Gastroesophageal sphincter (tissue), 4 donors: ENCODE results near the gene TMBIM4. TPM values are rescaled to one million over a fixed set of nuclear protein-coding genes. Genes with fewer than 3 reads are reported as not detected.
A peak's percentile ranks its signal among the peaks of the same experiment; 100 is the strongest.
"Not testable (repeated sequence)": the region's sequence is repeated elsewhere in the genome, so short reads cannot be mapped to it uniquely, and the experiment has no call there.

Source experiments
- ATAC-seq: fragments of 150-250 bp; one replicate; pipeline ENCODE4 v1.9.1; 2016; ENCODE audit warnings: mild to moderate bottlenecking, moderate library complexity
- H3K27ac ChIP-seq, 4 donors: fragments of 200-600 bp; sonication (generic) in 3 of 4; 1 replicate in 3 of 4; 2 replicates in 1 of 4; pipeline ENCODE4 v1.5.1; 2016 to 2019
- H3K27me3 ChIP-seq: fragments of 200-600 bp; sonication (generic); one replicate; pipeline ENCODE4 v1.5.1; 2019
- H3K36me3 ChIP-seq, 2 donors: fragments of 200-600 bp; sonication (generic); one replicate each; pipeline ENCODE4 v1.5.1; 2019; ENCODE audit warnings: control low read depth in 1 of 2
- H3K4me1 ChIP-seq, 3 donors: fragments of 200-600 bp; sonication (generic); 1 replicate in 2 of 3; 2 replicates in 1 of 3; pipeline ENCODE4 v1.5.1; 2016 to 2019; ENCODE audit warnings: control low read depth in 2 of 3
- H3K4me3 ChIP-seq, 2 donors: fragments of 200-600 bp; sonication (generic); one replicate each; pipeline ENCODE4 v1.5.1; 2019; ENCODE audit warnings: mild to moderate bottlenecking in 1 of 2, moderate library complexity in 1 of 2
- H3K9me3 ChIP-seq, 3 donors: fragments of 200-600 bp; sonication (generic); one replicate each; pipeline ENCODE4 v1.5.1; 2017 to 2019; ENCODE audit warnings: control low read depth in 2 of 3
- EP300 ChIP-seq: sonication (generic); formaldehyde crosslinking; IDR thresholded peaks from one replicate; pipeline ENCODE4 v1.6.1; 2017; ENCODE audit warnings: antibody characterized with exemption, mild to moderate bottlenecking
- POLR2A ChIP-seq, 2 donors: fragments of 450-650 bp; IDR thresholded peaks; one replicate each; pipeline ENCODE4 v1.6.1; 2017; ENCODE audit warnings: antibody characterized with exemption in 2 of 2, mild to moderate bottlenecking in 2 of 2, moderate library complexity in 1 of 2
- POLR2AphosphoS5 ChIP-seq: sonication (generic); formaldehyde crosslinking; IDR thresholded peaks from one replicate; pipeline ENCODE4 v1.6.1; 2017; ENCODE audit warnings: antibody characterized with exemption
- WGBS, 2 donors: methylation state at CpG; one replicate each; pipeline ENCODE4 v1.1.5; 2018; ENCODE audit warnings: low coverage in 1 of 2; 5-methylcytosine and 5-hydroxymethylcytosine counted together
- total RNA-seq, 4 donors: library from RNA; depleted of rRNA; stranded (reverse); fragments of >200 nt; gene quantifications; one replicate each; pipeline ENCODE4 v1.1.0, GENCODE V29; 2016
- TF ChIP-seq, protein P1 (sequence below), 4 experiments: fragments of 200-600 bp in 2 of 4; fragments of 450-650 bp in 2 of 4; sonication (generic) in 1 of 4; IDR thresholded peaks; one replicate each; pipeline ENCODE4 v1.5.1; 2017 to 2019; ENCODE audit warnings: antibody characterized with exemption in 4 of 4, mild to moderate bottlenecking in 2 of 4, moderate library complexity in 2 of 4

Gene TMBIM4, protein sequence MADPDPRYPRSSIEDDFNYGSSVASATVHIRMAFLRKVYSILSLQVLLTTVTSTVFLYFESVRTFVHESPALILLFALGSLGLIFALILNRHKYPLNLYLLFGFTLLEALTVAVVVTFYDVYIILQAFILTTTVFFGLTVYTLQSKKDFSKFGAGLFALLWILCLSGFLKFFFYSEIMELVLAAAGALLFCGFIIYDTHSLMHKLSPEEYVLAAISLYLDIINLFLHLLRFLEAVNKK
- 100 to 1,000 TPM; 150 to 162 (median 156) TPM for total RNA-seq

DNA sequence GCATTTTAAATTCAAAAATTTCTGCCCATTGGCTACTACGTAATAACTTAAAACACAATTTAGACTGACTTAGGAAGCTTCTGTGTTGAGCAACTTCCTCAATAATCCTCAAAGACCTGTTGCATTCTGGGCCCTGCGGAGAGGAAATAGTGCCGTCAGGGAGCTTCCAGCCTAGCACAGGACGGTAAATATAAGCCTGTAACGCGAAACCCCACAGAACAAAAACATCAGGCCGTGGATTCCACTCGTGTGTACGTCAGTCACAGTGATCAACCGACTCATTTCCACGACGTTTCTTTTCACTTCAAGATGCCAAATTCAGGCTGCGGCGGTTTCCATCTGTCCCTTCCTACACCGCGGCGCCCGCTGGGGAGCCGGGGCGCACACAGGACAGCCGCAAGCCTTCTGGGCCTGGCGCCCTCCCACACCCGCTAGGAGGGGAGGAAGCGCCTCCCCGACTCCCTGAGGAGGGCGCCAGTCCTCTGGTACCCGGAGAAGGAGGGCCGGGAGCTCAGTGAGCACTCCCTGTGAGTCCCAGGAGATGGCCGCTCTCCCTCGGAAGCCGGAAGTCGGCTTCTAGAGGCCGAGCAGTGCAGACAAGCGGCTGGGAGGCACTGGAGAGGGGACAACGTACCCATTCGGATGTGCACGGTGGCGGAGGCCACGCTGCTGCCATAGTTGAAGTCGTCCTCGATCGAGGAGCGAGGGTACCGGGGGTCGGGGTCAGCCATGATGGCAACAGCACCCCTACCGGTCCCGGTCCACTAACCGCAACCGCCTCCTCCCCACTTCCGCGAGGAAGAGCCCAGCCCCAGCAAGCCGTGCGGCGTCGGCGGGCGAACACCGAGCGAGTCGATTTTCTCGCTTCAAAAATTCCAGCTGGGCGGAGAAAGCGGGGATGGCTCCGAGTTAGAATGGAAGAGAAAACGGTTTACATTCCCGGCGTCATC, at the start of gene TMBIM4:
Gene TMBIM4 (minus strand): TSS at position 776 of the 950 bp plus-strand sequence. CDS start 45 bp downstream, at position 731.
- Histone ChIP-seq H3K9me3 (no peaks in the 10 kb centered on the region), H3K4me3 (peak within 1 kb of the TSS; percentile 55 to 65), H3K27me3 (no peaks in the 10 kb centered on the region), H3K4me1 (peaks cover 0 to 31% (median 7%) of the 10 kb centered on the region in 3 donors), H3K27ac (peak within 1 kb of the TSS; percentile 90 to 100 (median 98)), H3K36me3 (no peaks in the 10 kb centered on the region)
- peak; percentile 96 for ATAC-seq
- 0 to 1% methylated on average over 21 to 32 of the region's 67 CpGs for WGBS, 2 donors
- TF ChIP-seq EP300 (no peak), POLR2A (IDR thresholded peaks at IDR 0.05) (peak; percentile 62 to 73), POLR2AphosphoS5 (peak; percentile 83)
- TF ChIP-seq, protein P1, sequence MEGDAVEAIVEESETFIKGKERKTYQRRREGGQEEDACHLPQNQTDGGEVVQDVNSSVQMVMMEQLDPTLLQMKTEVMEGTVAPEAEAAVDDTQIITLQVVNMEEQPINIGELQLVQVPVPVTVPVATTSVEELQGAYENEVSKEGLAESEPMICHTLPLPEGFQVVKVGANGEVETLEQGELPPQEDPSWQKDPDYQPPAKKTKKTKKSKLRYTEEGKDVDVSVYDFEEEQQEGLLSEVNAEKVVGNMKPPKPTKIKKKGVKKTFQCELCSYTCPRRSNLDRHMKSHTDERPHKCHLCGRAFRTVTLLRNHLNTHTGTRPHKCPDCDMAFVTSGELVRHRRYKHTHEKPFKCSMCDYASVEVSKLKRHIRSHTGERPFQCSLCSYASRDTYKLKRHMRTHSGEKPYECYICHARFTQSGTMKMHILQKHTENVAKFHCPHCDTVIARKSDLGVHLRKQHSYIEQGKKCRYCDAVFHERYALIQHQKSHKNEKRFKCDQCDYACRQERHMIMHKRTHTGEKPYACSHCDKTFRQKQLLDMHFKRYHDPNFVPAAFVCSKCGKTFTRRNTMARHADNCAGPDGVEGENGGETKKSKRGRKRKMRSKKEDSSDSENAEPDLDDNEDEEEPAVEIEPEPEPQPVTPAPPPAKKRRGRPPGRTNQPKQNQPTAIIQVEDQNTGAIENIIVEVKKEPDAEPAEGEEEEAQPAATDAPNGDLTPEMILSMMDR (IDR thresholded peaks at IDR 0.05) = peak; percentile 48 to 76 (median 64)

DNA sequence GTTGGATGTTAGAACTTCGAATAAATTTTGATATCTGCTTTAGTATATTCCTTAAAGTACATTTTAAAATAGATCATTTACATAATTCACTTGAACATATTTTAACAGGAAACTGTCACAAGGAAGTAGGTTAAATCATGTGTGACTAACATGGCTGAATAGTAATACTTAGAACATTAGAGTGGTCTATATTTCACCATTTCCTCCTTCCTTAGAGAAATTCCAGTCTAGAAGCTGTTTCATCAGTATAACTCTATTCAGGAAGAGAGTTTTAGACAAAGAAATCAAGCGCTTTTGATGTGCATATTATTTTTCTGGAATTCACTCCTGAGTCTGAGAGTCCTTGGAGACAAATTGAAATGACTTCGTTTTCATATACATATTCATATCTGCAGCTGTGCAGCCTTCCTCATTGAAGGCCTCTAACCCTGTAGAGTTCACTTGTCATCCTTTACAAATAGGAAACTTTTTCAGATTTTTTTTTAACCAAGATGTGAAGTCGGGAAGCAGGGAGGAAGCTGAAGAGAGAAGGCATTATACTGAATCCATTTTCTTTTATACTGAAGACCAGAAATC, 47.6 kb upstream of the TMBIM4 start:
- H3K27ac ChIP-seq = no peak overlapping the region
- H3K4me1 ChIP-seq = no peaks in the 10 kb centered on the region
- WGBS, 2 donors = 55 to 73% methylated on average over 4 of the region's 4 CpGs
- ATAC-seq = no peak
- no peaks in the 10 kb centered on the region for H3K27me3 ChIP-seq
- peaks cover 0 to 6% (median 0%) of the 10 kb centered on the region in 3 donors for H3K9me3 ChIP-seq
- H3K4me3 ChIP-seq = no peak overlapping the region
- TF ChIP-seq, protein P1 (IDR thresholded peaks at IDR 0.05) = no peak
- TF ChIP-seq POLR2AphosphoS5 (no peak), POLR2A (IDR thresholded peaks at IDR 0.05) (no peak), EP300 (no peak)
- H3K36me3 ChIP-seq = peaks cover 0 to 15% of the 10 kb centered on the region in 2 donors

DNA sequence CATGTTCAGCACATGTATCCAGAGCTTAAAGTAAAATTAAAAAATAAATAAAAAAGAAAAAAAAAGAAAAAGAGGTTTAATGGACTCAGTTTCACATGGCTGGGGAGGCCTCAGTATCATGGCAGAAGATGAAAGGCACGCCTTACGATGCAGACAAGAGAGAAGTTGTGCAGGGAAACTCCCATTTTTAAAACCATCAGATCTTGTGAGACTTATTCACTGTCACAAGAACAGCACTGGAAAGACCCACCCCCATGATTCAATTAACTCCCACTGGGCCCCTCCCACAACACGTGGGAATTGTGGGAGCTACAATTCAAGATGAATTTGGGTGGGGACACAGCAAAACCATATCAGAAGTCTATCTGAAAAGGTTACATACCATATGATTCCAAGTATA, 43.2 kb upstream of the TMBIM4 start:
- 50 to 69% methylated on average over 1 to 3 of the region's 3 CpGs for WGBS, 2 donors
- H3K27ac ChIP-seq, H3K9me3 ChIP-seq, H3K27me3 ChIP-seq, H3K4me3 ChIP-seq, H3K4me1 ChIP-seq, ATAC-seq: not testable (repeated sequence)
- H3K36me3 ChIP-seq = peaks cover 0 to 17% of the 10 kb centered on the region in 2 donors

DNA sequence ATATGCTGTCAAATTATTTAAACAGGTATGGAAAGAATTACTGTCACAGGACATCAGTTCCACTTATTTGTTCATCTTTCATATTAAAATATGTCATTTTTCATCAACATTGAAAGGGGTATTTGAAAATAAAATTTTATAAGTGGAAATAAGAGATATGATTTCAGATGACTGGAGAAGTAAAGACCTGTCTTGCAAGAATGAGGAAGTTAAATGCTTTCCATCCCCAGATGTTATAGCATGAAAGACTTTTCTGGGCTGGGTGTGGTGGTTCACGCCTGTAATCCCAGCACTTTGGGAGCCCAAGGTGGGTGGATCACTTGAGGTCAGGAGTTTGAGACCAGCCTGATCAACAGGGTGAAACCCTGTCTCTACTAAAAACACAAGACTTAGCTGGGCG, 41.8 kb upstream of the TMBIM4 start:
- WGBS, 2 donors = 88% methylated on average over 2 of the region's 2 CpGs; no CpG with 5 or more reads in 1 of the 2 donors
- H3K36me3 ChIP-seq = peaks cover 0 to 17% of the 10 kb centered on the region in 2 donors
- not testable (repeated sequence) for H3K27ac ChIP-seq

DNA sequence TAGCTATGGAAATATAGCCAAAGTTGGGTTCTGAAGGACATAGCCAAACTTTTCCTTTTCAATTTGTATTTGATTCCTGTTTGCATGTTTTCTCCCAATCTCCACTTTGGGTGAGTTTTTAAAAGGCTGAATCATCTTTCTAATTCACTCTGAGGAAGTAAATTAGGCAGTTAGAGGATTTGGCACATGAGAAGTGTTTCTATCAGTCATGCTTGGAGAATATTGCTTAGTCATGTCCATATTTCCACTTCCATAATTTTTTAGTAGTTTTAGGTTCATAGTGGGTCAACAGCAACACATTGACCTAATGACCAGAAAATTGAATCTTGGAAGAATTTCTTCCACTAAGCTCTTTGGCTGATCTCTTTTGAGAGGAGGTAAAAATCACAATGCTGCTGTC, 41.0 kb upstream of the TMBIM4 start:
- no peak for ATAC-seq
- Histone ChIP-seq H3K9me3 (no peaks in the 10 kb centered on the region), H3K36me3 (peaks cover 0 to 17% of the 10 kb centered on the region in 2 donors), H3K4me3 (no peak overlapping the region), H3K27ac (no peak overlapping the region), H3K27me3 (no peaks in the 10 kb centered on the region), H3K4me1 (no peaks in the 10 kb centered on the region)
- TF ChIP-seq, protein P1 (IDR thresholded peaks at IDR 0.05) = no peak
- no peak for TF ChIP-seq EP300
- TF ChIP-seq POLR2A (IDR thresholded peaks at IDR 0.05) = no peak
- TF ChIP-seq POLR2AphosphoS5 = no peak

More for the DNA sequence above, 41.8 kb upstream of the TMBIM4 start:
- not testable (repeated sequence) for H3K9me3 ChIP-seq, H3K4me3 ChIP-seq, H3K27me3 ChIP-seq, H3K4me1 ChIP-seq, ATAC-seq
